ENCODE measurements around the gene NRXN3. TPM values are rescaled to one million over a fixed set of nuclear protein-coding genes. Genes with fewer than 3 reads are reported as not detected.

Gene NRXN3
- total and polyA plus RNA-seq, 4 donors = 0.07 to 1.2 (median 0.23) TPM

- no peak overlapping the region for H3K27ac ChIP-seq (ENCODE audit: low read depth in 1 of 2, low read length in 2 of 2)
- H3K9me3 ChIP-seq (ENCODE audit: control insufficient read depth in 4 of 4, low read length in 3 of 4) = no peaks in the 10 kb centered on the region
- no peak overlapping the region for H3K4me3 ChIP-seq (ENCODE audit: low read depth in 1 of 3, low read length in 3 of 3)
- peaks cover 0 to 2% (median 0%) of the 10 kb centered on the region in 4 donors for H3K27me3 ChIP-seq (ENCODE audit: control insufficient read depth in 4 of 4, insufficient read depth in 4 of 4, low read length in 3 of 4)
- 59% methylated on average over 4 of the region's 4 CpGs for WGBS
- TF ChIP-seq REST (IDR thresholded peaks at IDR 0.05) (no peak), YY1 (IDR thresholded peaks at IDR 0.05) (no peak), SP1 (IDR thresholded peaks at IDR 0.05) (no peak)
- no peak for DNase-seq (ENCODE audit: low spot score)
- H3K4me1 ChIP-seq (ENCODE audit: control insufficient read depth in 4 of 4, insufficient read depth in 4 of 4, low read length in 3 of 4) = no peaks in the 10 kb centered on the region
- no peaks in the 10 kb centered on the region for H3K36me3 ChIP-seq (ENCODE audit: control insufficient read depth in 4 of 4, insufficient read depth in 3 of 4, low read depth in 1 of 4, low read length in 3 of 4)
- no peak overlapping the region for H3K9ac ChIP-seq (ENCODE audit: low read depth in 1 of 2, low read length in 2 of 2)
Observed at GRCh38 chr14:78764645-78765044, 594.5 kb downstream of the NRXN3 start.

- Histone ChIP-seq H3K36me3 (ENCODE audit: control insufficient read depth in 4 of 4, insufficient read depth in 3 of 4, low read depth in 1 of 4, low read length in 3 of 4) (no peaks in the 10 kb centered on the region), H3K4me3 (ENCODE audit: low read depth in 1 of 3, low read length in 3 of 3) (no peak overlapping the region), H3K27ac (ENCODE audit: low read depth in 1 of 2, low read length in 2 of 2) (no peak overlapping the region), H3K4me1 (ENCODE audit: control insufficient read depth in 4 of 4, insufficient read depth in 4 of 4, low read length in 3 of 4) (no peaks in the 10 kb centered on the region), H3K27me3 (ENCODE audit: control insufficient read depth in 4 of 4, insufficient read depth in 4 of 4, low read length in 3 of 4) (no peaks in the 10 kb centered on the region), H3K9me3 (ENCODE audit: control insufficient read depth in 4 of 4, low read length in 3 of 4) (no peaks in the 10 kb centered on the region), H3K9ac (ENCODE audit: low read depth in 1 of 2, low read length in 2 of 2) (no peak overlapping the region)
- TF ChIP-seq RAD21 (IDR thresholded peaks at IDR 0.05) (no peak), FOXA1 (IDR thresholded peaks at IDR 0.05) (no peak), EGR1 (IDR thresholded peaks at IDR 0.05; ENCODE audit: low read depth in 2 of 2) (no peak), ZBTB33 (IDR thresholded peaks at IDR 0.05) (no peak), TAF1 (conservative IDR thresholded peaks at IDR 0.05) (no peak), HNF4G (IDR thresholded peaks at IDR 0.05) (no peak), JUND (IDR thresholded peaks at IDR 0.05) (no peak)
- 68% methylated on average over 5 of the region's 5 CpGs for WGBS
- DNase-seq (ENCODE audit: low spot score) = no peak
Observed at GRCh38 chr14:78767436-78767835, 597.3 kb downstream of the NRXN3 start.

GRCh38 chr14:78782551-78782950, 612.4 kb downstream of the NRXN3 start:
- H3K27me3 ChIP-seq (ENCODE audit: control insufficient read depth in 4 of 4, insufficient read depth in 4 of 4, low read length in 3 of 4) = no peaks in the 10 kb centered on the region
- H3K9ac ChIP-seq (ENCODE audit: low read depth in 1 of 2, low read length in 2 of 2) = no peak overlapping the region
- H3K4me3 ChIP-seq (ENCODE audit: low read depth in 1 of 3, low read length in 3 of 3) = no peak overlapping the region
- H3K9me3 ChIP-seq (ENCODE audit: control insufficient read depth in 4 of 4, low read length in 3 of 4) = peaks cover 0 to 4% (median under 1%) of the 10 kb centered on the region in 4 donors
- no peak for DNase-seq (ENCODE audit: low spot score)
- no peaks in the 10 kb centered on the region for H3K36me3 ChIP-seq (ENCODE audit: control insufficient read depth in 4 of 4, insufficient read depth in 3 of 4, low read depth in 1 of 4, low read length in 3 of 4)
- no peaks in the 10 kb centered on the region for H3K4me1 ChIP-seq (ENCODE audit: control insufficient read depth in 4 of 4, insufficient read depth in 4 of 4, low read length in 3 of 4)
- TF ChIP-seq NR2F2 (IDR thresholded peaks at IDR 0.05) (no peak), FOXA2 (IDR thresholded peaks at IDR 0.05) (no peak), REST (IDR thresholded peaks at IDR 0.05) (no peak)
- 83% methylated on average over 1 of the region's 1 CpG for WGBS
- H3K27ac ChIP-seq (ENCODE audit: low read depth in 1 of 2, low read length in 2 of 2) = no peak overlapping the region
